Left lobe of liver (tissue), 2 donors: ENCODE results near the gene LRMDA. TPM values are rescaled to one million over a fixed set of nuclear protein-coding genes. Genes with fewer than 3 reads are reported as not detected.

ENCODE experiments used
- ATAC-seq: fragments of 200-7000 bp; cut with Tn5 transposase; one replicate; pipeline ENCODE4 v1.9.1; 2020; ENCODE audit warnings: mild to moderate bottlenecking, moderate library complexity
- DNase-seq: peaks from one replicate; pipeline ENCODE4 v3.0.0-alpha.2; 2020; ENCODE audit warnings: low spot score
- total RNA-seq: library from RNA; stranded (reverse); gene quantifications from one replicate; pipeline ENCODE4 v1.2.1, GENCODE V29; 2021
- donor health status: DM: no; HTN: no; CAD: no; lungs with moderate emphysema.
- donor health status: DM: no; HTN: yes; CAD: no.

The LRMDA gene
- total RNA-seq, 1 donor from 2014 or later: 9.1 TPM

GRCh38 chr10:75801121-75801520 lies 369.7 kb downstream of the LRMDA start:
- ATAC-seq: no peak
- DNase-seq: no peak

- no peak for ATAC-seq
- DNase-seq: no peak
Measured at GRCh38 chr10:75801661-75802060, 370.2 kb downstream of the LRMDA start.

GRCh38 chr10:75803121-75803520 lies 371.7 kb downstream of the LRMDA start:
- DNase-seq (no peak), ATAC-seq (no peak)

- DNase-seq (no peak), ATAC-seq (no peak)
Measured at GRCh38 chr10:75803816-75804552, 372.6 kb downstream of the LRMDA start.

- no peak for DNase-seq
- no peak for ATAC-seq
Measured at GRCh38 chr10:75806186-75806585, 374.8 kb downstream of the LRMDA start.

- DNase-seq (no peak), ATAC-seq (no peak)
Measured at GRCh38 chr10:75807456-75807855, 376.0 kb downstream of the LRMDA start.

- DNase-seq: no peak
- ATAC-seq: no peak
Measured at GRCh38 chr10:75809003-75809402, 377.6 kb downstream of the LRMDA start.

- no peak for DNase-seq
Measured at GRCh38 chr10:75814014-75814413, 382.6 kb downstream of the LRMDA start.

GRCh38 chr10:75815066-75815465 lies 383.6 kb downstream of the LRMDA start:
- no peak for DNase-seq
- no peak for ATAC-seq

More at GRCh38 chr10:75814014-75814413, 382.6 kb downstream of the LRMDA start:
- ATAC-seq: no peak

GRCh38 chr10:75817198-75817597 lies 385.8 kb downstream of the LRMDA start:
- ATAC-seq: no peak
- DNase-seq: no peak

GRCh38 chr10:75818552-75818951 lies 387.1 kb downstream of the LRMDA start:
- DNase-seq (no peak), ATAC-seq (no peak)

- ATAC-seq: no peak
- DNase-seq: no peak
Measured at GRCh38 chr10:75825235-75825634, 393.8 kb downstream of the LRMDA start.

GRCh38 chr10:75825661-75826060 lies 394.2 kb downstream of the LRMDA start:
- ATAC-seq (no peak), DNase-seq (no peak)

- no peak for ATAC-seq
- no peak for DNase-seq
Measured at GRCh38 chr10:75826846-75827245, 395.4 kb downstream of the LRMDA start.

- DNase-seq: no peak
Measured at GRCh38 chr10:75827587-75828021, 396.2 kb downstream of the LRMDA start.

GRCh38 chr10:75828413-75828812 lies 397.0 kb downstream of the LRMDA start:
- ATAC-seq: no peak
- no peak for DNase-seq

More at GRCh38 chr10:75827587-75828021, 396.2 kb downstream of the LRMDA start:
- no peak for ATAC-seq

- DNase-seq: no peak
Measured at GRCh38 chr10:75836064-75836463, 404.6 kb downstream of the LRMDA start.

GRCh38 chr10:75838486-75838885 lies 407.1 kb downstream of the LRMDA start:
- ATAC-seq (no peak), DNase-seq (no peak)

More at GRCh38 chr10:75836064-75836463, 404.6 kb downstream of the LRMDA start:
- no peak for ATAC-seq

GRCh38 chr10:75839020-75839419 lies 407.6 kb downstream of the LRMDA start:
- ATAC-seq: no peak
- no peak for DNase-seq

- DNase-seq (no peak), ATAC-seq (no peak)
Measured at GRCh38 chr10:75841266-75841665, 409.8 kb downstream of the LRMDA start.

- ATAC-seq (peak; percentile 44), DNase-seq (no peak)
Measured at GRCh38 chr10:75845176-75845947, 413.9 kb downstream of the LRMDA start.

- no peak for DNase-seq
- ATAC-seq: no peak
Measured at GRCh38 chr10:75847477-75847876, 416.1 kb downstream of the LRMDA start.
